ENCODE data around the gene MT3. TPM values are rescaled to one million over a fixed set of nuclear protein-coding genes. Genes with fewer than 3 reads are reported as not detected.

The MT3 gene
- polyA plus RNA-seq, 1 of the 3 experiments (the other 2 are of a cell fraction) = 0.43 TPM

DNA sequence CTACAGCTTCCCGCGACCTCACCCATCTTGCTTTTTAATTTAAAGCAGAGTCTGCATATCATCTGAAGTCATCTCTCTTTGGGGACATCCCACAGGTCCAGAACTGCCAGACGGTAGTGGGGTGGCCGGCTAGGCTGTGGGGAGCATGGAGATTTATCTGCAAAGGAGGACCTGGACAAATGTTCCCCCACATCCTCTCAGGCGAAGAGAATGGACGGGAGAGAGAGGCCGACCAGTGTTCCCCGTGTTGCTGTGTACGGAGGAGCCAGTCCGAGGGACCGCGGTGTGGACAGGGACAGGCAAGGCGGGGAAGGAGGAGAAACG lies 42.5 kb downstream of the MT3 start:
- H3K9ac ChIP-seq = no peak overlapping the region
- peak overlapping the region in 1 of 2 experiments; percentile 31; a peak in 1 of 4 replicates for H3K4me3 ChIP-seq (ENCODE audit: low read depth in 2 of 2, low read length in 1 of 2)
- no peaks in the 10 kb centered on the region for H3K9me2 ChIP-seq
- H3K4me1 ChIP-seq (ENCODE audit: control insufficient read depth in 1 of 2, insufficient read depth in 2 of 2, low read depth in 1 of 2, low read length in 1 of 2) = peaks cover 3 to 26% of the 10 kb centered on the region in 2 experiments; a peak in 1 of 4 replicates
- DNase-seq = no peak
- H3K27me3 ChIP-seq (ENCODE audit: insufficient read depth) = peaks cover 22% of the 10 kb centered on the region; the same call in 1 of the 2 replicates
- ChIA-PET CTCF (interaction anchor here (1.5 kb wide), 1 partner anchor 31 kb away, joined by 3 read pairs; no protein-coding TSS in a partner anchor), POLR2A (no interaction called here)
- H3K27ac ChIP-seq (ENCODE audit: low read depth in 2 of 2, low read length in 1 of 2) = no peak overlapping the region
- no peak overlapping the region for H3K4me2 ChIP-seq
- H3K79me2 ChIP-seq (ENCODE audit: insufficient read depth) = peaks cover 1% of the 10 kb centered on the region; the same call in 1 of the 2 replicates
- H4K20me1 ChIP-seq (ENCODE audit: insufficient read depth) = no peaks in the 10 kb centered on the region
- H3F3A ChIP-seq (replicated peaks; ENCODE audit: insufficient read depth) = peaks cover 4% of the 10 kb centered on the region
- H2AFZ ChIP-seq (ENCODE audit: low read depth) = no peak overlapping the region
- TF ChIP-seq, protein P1, sequence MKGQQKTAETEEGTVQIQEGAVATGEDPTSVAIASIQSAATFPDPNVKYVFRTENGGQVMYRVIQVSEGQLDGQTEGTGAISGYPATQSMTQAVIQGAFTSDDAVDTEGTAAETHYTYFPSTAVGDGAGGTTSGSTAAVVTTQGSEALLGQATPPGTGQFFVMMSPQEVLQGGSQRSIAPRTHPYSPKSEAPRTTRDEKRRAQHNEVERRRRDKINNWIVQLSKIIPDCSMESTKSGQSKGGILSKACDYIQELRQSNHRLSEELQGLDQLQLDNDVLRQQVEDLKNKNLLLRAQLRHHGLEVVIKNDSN (IDR thresholded peaks at IDR 0.05; ENCODE audit: borderline replicate concordance, low read depth) = no peak
- TF ChIP-seq CHD2 (IDR thresholded peaks at IDR 0.05; ENCODE audit: low read length, partially characterized antibody) (no peak), FOXM1 (IDR thresholded peaks at IDR 0.05; ENCODE audit: low read depth) (no peak), RCOR1 (IDR thresholded peaks at IDR 0.05; ENCODE audit: low read length) (no peak)
- no peaks in the 10 kb centered on the region for H3K36me3 ChIP-seq (replicated peaks in 1 of 2; ENCODE audit: control insufficient read depth in 1 of 2, insufficient read depth in 2 of 2, low read length in 1 of 2)
- WGBS (ENCODE audit: low lambda C conversion rate) = 78% methylated on average over 14 of the region's 14 CpGs
- no peaks in the 10 kb centered on the region for H3K9me3 ChIP-seq

DNA sequence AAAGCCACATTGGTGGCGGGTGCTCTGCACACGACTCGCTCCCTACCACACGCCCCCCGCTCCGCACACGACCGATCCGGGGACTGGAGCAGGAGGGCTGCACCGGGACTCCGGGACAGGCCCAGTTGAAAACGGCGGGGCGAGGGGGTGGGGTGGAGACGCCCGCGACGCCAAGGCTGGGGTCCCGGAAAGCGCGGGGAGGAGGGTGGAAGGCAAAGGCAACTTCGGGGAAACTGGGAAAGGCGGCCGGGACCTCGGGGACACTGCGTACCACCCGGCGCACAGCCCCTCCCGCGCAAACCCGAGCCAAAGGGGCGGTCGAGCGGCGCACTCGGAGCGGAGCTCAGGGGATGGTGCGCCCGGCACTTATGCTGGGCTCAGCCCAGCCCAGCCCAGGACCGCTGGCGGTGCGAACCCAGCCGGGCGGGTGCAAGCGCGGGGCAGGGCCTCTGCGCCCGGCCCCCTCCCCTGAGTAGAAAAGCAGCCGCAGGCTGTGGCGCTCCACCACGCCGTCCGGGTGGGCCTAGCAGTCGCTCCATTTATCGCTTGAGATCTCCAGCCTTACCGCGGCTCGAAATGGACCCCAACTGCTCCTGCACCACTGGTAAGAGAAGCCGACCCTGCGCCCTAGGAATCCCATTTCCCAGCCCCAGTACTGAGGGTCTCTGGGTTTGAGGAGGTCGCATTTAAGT lies 43.0 kb downstream of the MT3 start, which contains the start of gene MT1M:
MT1M (plus strand) TSS at position 504 of the 692 bp plus-strand sequence; CDS start at position 577, 73 bp downstream.
- Histone ChIP-seq H4K20me1 (ENCODE audit: insufficient read depth) (no peaks in the 10 kb centered on the region), H3K4me3 (ENCODE audit: low read depth in 2 of 2, low read length in 1 of 2) (peak within 1 kb of the TSS in 1 of 2 experiments; percentile 31; a peak in 2 of 4 replicates), H2AFZ (ENCODE audit: low read depth) (peak within 1 kb of the TSS; percentile 35; the same call in 1 of the 2 replicates), H3K79me2 (ENCODE audit: insufficient read depth) (no peaks in the 10 kb centered on the region), H3K4me2 (no peak within 1 kb of the TSS), H3K9me3 (no peaks in the 10 kb centered on the region), H3F3A (replicated peaks; ENCODE audit: insufficient read depth) (no peaks in the 10 kb centered on the region), H3K9me2 (no peaks in the 10 kb centered on the region), H3K27me3 (ENCODE audit: insufficient read depth) (peaks cover 25% of the 10 kb centered on the region; the same call in 1 of the 2 replicates), H3K9ac (no peak within 1 kb of the TSS), H3K4me1 (ENCODE audit: control insufficient read depth in 1 of 2, insufficient read depth in 2 of 2, low read depth in 1 of 2, low read length in 1 of 2) (peaks cover 0 to 26% of the 10 kb centered on the region in 2 experiments; a peak in 1 of 4 replicates), H3K27ac (ENCODE audit: low read depth in 2 of 2, low read length in 1 of 2) (no peak within 1 kb of the TSS), H3K36me3 (replicated peaks in 1 of 2; ENCODE audit: control insufficient read depth in 1 of 2, insufficient read depth in 2 of 2, low read length in 1 of 2) (no peaks in the 10 kb centered on the region)
- 69% methylated on average over 45 of the region's 61 CpGs for WGBS (ENCODE audit: low lambda C conversion rate)
- POLR2A ChIA-PET = no interaction called here
- CTCF ChIA-PET = interaction anchor here (1.5 kb wide), 1 partner anchor 32 kb away, joined by 3 read pairs; no protein-coding TSS in a partner anchor
- peak; percentile 66 for DNase-seq
- TF ChIP-seq, protein P2, sequence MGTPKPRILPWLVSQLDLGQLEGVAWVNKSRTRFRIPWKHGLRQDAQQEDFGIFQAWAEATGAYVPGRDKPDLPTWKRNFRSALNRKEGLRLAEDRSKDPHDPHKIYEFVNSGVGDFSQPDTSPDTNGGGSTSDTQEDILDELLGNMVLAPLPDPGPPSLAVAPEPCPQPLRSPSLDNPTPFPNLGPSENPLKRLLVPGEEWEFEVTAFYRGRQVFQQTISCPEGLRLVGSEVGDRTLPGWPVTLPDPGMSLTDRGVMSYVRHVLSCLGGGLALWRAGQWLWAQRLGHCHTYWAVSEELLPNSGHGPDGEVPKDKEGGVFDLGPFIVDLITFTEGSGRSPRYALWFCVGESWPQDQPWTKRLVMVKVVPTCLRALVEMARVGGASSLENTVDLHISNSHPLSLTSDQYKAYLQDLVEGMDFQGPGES (IDR thresholded peaks at IDR 0.05; ENCODE audit: low read depth, low read length) = no peak
- TF ChIP-seq EZH2phosphoT487 (IDR thresholded peaks at IDR 0.05; ENCODE audit: borderline replicate concordance, low read depth) (no peak), GABPA (IDR thresholded peaks at IDR 0.05; ENCODE audit: low read depth) (no peak), GATA2 (CRISPR knock-in tag; IDR thresholded peaks at IDR 0.05) (no peak), SMC3 (IDR thresholded peaks at IDR 0.05; ENCODE audit: low read depth, low read length) (no peak), TAF1 (IDR thresholded peaks at IDR 0.05; ENCODE audit: borderline replicate concordance, low read depth, low read length) (no peak)
- TF ChIP-seq, protein P3, sequence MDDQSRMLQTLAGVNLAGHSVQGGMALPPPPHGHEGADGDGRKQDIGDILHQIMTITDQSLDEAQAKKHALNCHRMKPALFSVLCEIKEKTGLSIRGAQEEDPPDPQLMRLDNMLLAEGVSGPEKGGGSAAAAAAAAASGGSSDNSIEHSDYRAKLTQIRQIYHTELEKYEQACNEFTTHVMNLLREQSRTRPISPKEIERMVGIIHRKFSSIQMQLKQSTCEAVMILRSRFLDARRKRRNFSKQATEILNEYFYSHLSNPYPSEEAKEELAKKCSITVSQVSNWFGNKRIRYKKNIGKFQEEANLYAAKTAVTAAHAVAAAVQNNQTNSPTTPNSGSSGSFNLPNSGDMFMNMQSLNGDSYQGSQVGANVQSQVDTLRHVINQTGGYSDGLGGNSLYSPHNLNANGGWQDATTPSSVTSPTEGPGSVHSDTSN (IDR thresholded peaks at IDR 0.05) = no peak
- TF ChIP-seq, protein P4, sequence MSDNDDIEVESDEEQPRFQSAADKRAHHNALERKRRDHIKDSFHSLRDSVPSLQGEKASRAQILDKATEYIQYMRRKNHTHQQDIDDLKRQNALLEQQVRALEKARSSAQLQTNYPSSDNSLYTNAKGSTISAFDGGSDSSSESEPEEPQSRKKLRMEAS (IDR thresholded peaks at IDR 0.05; ENCODE audit: low read depth) = no peak
- TF ChIP-seq, protein P1 (IDR thresholded peaks at IDR 0.05; ENCODE audit: borderline replicate concordance, low read depth) = no peak

Measured in SK-N-SH (cell line).